H1 (cell line): ENCODE results near the gene CORO2B.

ENCODE experiments used
- CHD1 ChIP-seq: IDR thresholded peaks from 2 replicates; pipeline ENCODE4 v1.6.1; 2012; ENCODE audit warnings: low read depth, low read length, improper control_type of control experiment
- EP300 ChIP-seq, 2 experiments: IDR thresholded peaks; 1 replicate in 1 of 2; 2 replicates in 1 of 2; pipeline ENCODE4 v1.6.1; 2011 to 2012; ENCODE audit warnings: low read depth in 2 of 2, low read length in 2 of 2, mild to moderate bottlenecking in 2 of 2, borderline replicate concordance in 1 of 2, inconsistent platforms in 1 of 2, moderate library complexity in 1 of 2
- TBP ChIP-seq: IDR thresholded peaks from 2 replicates; pipeline ENCODE4 v1.6.1; 2011; ENCODE audit warnings: low read depth, low read length, improper control_type of control experiment

DNA sequence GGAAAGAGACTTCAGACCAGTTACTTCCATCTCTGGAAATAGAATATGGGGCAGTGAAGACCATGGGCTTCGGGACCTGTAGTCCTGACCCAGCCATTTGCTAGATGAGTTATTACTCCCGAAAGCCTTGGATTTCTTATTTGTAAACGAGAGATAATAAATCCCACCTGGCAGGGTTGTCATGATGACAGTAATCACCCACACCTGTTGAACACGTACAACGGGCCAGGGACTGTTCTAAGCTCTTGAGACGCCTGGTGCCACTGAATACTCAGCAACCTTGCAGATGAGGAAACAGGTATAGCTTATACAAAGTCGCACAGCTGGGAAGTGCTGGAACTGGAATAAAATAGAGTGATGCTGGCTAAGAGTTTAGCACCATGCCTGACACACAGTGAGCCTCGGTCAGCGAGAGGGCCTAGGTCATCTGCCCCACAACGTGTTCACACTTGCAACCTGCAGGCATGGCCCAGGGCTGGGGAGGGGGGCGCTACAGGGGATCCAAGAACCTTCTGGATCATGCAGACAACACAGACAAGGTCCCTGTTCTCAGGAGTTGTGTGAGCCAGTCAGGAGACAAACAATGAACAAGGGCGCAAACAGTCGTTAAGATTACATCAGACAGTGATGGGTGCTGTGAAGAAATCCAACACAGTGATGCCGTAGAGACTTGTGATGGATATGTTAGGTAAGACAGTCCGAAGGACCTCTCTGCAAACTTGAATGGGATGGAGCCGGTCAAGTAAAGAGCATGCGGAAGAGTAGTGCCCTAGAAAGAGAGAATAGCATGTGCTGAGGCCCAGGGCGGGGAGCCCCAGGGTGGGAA lies 89.2 kb downstream of the CORO2B start:
- no peak for TF ChIP-seq CHD1
- TF ChIP-seq TBP = no peak
- TF ChIP-seq EP300 (IDR thresholded peaks at IDR 0.05; ENCODE audit: borderline replicate concordance in 1 of 2, low read depth in 2 of 2, low read length in 2 of 2) = no peak
